NT2/D1 (cell line): ENCODE data around the gene MS4A5.

Experiments used
- YY1 ChIP-seq: IDR thresholded peaks from 2 replicates; pipeline ENCODE4 v1.6.1; 2011; ENCODE audit not compliant: insufficient read length, insufficient read depth
- ZNF274 ChIP-seq: IDR thresholded peaks from 2 replicates; pipeline ENCODE4 v1.6.1; 2011; ENCODE audit warnings: mild to moderate bottlenecking, low read depth, low read length

GRCh38 chr11:60492488-60493009, 63.2 kb downstream of the MS4A5 start, which contains the start of gene MS4A12:
- TF ChIP-seq YY1 (no peak), ZNF274 (no peak)
